Bronchial smooth muscle cell (primary cell): ENCODE measurements around the gene PLVAP. TPM values are rescaled to one million over a fixed set of nuclear protein-coding genes. Genes with fewer than 3 reads are reported as not detected.

Experiments
- total RNA-seq: library from RNA; depleted of rRNA; stranded (reverse); fragments of >200 nt; gene quantifications from 2 replicates; pipeline ENCODE4 v1.2.1, GENCODE V29; 2014

The PLVAP gene, protein sequence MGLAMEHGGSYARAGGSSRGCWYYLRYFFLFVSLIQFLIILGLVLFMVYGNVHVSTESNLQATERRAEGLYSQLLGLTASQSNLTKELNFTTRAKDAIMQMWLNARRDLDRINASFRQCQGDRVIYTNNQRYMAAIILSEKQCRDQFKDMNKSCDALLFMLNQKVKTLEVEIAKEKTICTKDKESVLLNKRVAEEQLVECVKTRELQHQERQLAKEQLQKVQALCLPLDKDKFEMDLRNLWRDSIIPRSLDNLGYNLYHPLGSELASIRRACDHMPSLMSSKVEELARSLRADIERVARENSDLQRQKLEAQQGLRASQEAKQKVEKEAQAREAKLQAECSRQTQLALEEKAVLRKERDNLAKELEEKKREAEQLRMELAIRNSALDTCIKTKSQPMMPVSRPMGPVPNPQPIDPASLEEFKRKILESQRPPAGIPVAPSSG
- total RNA-seq: not detected in 2 replicates

DNA sequence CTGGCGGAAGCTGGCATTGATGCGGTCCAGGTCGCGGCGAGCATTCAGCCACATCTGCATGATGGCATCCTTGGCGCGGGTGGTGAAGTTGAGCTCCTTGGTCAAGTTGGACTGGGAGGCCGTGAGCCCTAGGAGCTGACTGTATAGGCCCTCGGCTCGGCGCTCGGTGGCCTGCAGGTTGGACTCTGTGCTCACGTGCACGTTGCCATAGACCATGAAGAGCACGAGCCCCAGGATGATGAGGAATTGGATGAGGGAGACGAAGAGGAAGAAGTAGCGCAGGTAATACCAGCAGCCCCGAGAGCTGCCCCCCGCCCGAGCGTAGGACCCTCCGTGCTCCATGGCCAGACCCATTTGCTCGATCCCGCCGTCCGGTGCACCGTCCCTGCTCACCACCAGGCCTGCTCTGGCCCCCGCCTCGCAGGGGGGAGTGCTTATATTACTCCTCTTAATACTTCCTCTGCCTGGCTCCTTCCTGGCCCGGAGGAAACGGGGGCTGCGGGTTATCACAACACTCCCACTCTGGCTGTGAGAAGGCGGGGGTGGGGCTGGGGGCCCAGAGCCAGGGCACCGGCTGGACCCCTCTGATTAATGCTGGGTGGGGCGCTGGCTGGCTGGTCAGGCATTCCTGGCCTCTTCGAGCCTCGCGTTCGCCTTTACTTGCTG lies at the start of gene PLVAP:
TSS of gene PLVAP (minus strand) at position 408 of the 666 bp plus-strand sequence. CDS start at position 354, 54 bp downstream.

DNA sequence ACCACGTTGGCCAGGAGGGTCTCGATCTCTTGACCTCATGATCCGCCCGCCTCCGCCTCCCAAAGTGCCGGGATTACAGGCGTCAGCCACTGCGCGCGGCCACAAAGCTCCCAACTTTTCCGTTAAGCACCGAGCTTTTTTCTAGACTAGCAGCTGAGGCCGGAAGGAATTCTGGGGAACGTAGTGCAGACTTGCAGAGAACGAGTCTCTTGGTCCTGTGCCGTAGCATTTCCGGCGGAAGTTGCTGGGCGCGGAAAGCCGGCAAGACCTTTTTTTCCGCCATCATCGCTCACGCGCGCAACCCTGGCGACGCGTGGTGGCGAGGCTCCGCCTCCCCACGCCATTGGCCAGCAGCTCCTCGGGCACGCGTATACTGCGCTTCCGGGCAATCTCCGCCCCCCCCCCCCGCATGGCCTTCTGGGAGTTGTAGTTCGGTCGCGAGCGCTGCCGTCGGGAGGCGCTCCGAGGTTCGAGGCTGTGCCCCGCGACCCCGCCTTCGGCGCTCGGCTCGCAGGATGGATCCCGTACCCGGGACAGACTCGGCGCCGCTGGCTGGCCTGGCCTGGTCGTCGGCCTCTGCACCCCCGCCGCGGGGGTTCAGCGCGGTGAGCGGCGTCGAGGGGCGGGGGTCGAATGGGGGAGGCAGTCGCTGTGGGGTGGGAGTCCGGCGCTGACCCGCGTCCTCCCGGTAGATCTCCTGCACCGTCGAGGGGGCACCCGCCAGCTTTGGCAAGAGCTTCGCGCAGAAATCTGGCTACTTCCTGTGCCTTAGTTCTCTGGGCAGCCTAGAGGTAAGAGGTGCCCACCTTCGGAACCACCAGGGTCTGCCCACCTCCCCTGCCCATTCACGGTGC lies 42.7 kb upstream of the PLVAP start, which contains the start of gene MVB12A:
TSS of gene MVB12A (plus strand) at position 427 of the 854 bp plus-strand sequence. CDS start at position 516, 89 bp downstream.

DNA sequence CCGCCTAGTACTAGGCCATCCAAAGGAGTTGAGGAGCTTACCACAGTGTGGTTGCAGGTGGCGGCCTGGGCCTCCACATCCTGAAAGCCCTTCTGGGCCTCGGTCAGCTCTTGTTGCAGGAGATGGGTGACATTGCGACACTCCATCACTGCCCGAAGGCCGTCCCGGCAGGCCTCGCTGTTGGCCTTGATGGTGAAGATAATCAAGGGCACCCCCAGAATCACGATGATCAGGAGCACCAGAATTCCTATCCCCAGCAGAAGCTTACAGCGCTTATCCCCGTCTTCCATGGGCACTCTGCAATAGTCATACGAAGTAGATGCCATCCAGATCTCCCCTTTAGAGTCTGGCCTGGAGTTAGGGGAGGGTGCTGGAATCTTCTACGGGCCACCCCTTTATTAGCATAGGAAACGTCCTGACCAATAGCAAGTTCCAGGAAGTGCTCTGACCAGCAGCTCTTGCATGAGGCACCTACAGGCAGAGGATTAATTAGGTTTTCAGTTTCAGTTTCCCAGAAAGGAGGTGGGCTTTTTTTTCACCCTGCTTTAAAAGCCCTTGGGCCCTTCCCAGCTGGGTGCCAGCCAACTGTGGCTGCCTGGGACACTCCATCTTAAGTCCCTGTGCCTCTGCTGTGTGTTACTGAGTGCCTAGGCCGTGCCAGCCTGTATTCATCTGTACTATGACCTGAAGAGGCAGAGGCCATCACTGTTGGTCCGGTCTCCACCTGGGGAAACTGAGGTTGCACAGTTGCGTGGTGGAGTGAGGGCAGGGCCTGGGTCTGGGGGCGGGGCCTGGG lies 28.3 kb upstream of the PLVAP start, which contains the start of gene BST2:
TSS of gene BST2 (minus strand) at position 381 of the 796 bp plus-strand sequence. CDS start at position 326, 55 bp downstream.

DNA sequence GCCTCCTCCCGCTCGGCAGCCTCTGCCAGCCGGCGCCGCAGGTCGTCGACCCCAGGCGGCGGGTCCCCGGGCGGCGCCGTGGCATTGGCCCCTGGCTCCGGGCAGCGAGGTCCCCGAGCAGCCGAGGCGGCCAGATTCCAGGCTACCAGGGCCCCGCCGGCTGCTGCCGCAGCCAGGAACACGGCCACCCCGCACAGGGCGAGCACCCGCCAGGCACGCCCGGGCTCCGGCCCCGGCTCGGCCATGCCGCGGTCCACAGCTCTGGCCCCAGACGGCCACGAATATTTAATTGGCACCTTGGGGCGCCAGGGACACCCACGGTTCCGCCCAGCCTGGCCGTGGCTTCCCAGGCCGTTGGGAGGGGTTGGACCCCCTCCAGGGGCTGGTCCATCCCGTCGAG lies 16.8 kb upstream of the PLVAP start, which contains the start of gene CCDC194:
TSS of gene CCDC194 (minus strand) at position 283 of the 400 bp plus-strand sequence. CDS start at position 245, 38 bp downstream.

DNA sequence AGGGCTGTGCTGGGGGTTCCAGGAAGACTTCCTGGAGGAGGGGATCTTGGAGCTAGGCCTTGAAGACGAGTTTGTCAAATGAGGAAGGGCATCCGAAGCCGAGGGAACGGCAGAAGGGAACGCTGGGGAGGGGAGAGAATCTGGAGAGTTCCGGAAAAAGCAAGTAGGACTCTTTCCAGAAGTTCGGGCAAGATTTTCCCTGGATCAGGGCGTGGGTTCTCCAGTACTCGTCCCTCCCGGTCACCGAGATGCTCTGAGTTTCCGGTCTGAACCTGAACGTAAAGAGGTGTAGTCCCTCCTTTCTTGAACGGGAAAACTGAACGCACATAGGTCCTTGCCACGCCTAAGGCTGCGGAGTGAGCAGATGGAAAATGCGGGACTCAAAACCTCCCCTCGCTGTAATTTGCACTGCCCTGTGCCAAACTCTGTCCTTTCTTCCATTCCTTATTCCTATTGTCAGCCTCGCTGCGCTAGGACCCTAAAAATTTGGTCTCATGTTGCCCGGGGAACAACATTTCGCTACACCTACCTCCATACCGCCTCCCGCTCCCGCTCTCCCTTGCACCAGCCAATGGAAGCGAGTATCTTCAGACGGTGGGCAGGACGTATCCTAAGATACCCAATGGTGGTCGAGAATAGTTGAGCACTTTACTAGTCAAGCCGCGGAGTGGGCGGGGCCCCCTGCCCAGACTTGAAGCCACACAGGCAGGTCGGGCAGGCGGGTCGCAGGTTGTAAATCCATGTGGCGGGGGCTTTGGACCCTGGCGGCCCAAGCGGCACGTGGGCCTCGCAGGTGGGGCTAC lies 40.1 kb downstream of the PLVAP start, which contains the start of gene GTPBP3:
TSS of gene GTPBP3 (plus strand) at position 682 of the 803 bp plus-strand sequence. CDS start at position 741, 59 bp downstream.

DNA sequence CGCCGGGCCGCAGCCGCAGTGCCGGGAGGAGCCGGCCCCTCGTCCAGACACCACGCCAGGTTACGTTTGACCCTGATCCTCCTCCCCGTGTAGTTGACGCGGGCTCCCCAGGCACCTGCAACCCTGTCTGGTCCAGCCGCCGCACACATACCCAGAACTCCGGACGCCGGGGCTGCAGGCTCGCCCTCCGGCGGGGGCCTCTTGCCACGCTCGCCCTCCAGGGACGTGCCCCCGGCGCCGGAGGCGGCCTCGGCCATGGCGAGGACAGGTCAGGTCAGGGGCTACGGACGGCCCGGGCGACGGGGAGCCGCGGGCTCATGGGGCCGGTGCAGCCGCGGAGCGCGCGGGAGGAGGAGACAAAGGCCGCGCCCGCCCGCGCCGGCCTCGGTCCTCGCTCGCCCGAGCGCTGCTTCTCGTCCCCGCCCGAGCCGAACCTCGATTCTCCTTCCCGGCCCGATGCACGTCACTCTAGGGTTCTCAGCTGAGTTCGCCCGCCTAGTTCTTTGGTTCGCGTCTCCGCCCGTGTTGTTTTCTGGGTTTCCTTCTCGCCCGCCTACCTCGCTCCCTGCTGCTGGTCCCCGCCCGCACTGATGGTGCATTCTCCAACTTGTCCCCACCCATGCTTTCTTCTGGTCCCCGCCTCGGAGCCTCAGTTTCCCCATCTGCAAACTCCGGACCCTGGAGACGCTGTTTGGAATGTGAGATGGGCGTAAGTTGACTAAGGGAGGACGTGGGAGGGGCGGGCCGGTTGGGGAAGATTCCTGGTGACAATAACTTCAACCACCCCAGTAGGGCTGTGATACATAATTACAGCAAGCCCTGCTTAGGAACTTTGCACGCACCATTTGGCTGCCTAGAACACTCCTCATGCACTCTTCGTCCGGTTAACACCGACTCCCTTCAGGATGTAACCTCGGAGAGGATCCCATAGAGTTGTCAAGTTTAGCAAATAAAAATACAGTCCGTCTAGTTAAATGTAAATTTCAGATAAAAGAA lies 42.4 kb downstream of the PLVAP start, which contains the start of gene ANO8:
TSS of gene ANO8 (minus strand) at position 442 of the 996 bp plus-strand sequence. CDS start at position 257, 185 bp downstream.

DNA sequence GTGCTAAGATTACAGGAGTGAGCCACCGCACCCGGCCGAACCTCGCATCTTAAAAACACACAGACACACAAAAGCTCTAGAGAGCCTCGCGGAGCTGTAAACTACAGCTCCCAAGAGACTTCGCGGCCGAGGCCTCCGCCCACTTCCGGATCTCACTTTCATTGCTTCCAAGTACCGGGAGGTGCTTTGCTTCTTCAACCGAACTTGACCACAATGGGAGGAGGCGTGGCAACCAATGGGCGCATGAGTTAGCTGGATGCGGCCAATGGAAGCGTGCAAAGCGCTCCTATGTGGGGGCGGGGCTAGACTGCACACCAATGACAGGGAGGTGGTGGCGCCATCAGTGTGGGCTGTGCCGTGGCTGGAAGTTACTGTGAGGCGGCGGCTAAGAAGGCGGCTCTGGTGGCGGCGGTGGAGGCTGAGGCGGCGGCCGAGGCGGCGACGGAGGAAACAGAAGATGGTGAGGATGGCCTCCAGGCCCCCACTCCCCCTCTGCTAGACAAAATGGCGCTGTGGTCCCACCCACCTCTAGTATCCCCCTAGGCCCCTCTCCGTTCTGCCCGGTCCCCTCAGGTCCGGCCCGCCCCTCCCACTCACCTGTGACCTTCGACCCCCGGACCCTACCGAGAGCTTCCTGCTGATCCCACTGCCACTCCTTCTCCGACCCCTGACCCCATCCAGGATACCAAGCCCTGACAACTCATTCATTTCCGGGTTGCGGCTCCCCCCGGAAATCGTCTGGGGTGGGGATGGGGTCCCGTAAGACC lies 67.8 kb downstream of the PLVAP start, which contains the start of gene DDA1:
TSS of gene DDA1 (plus strand) at position 366 of the 767 bp plus-strand sequence. CDS start at position 458, 92 bp downstream.

DNA sequence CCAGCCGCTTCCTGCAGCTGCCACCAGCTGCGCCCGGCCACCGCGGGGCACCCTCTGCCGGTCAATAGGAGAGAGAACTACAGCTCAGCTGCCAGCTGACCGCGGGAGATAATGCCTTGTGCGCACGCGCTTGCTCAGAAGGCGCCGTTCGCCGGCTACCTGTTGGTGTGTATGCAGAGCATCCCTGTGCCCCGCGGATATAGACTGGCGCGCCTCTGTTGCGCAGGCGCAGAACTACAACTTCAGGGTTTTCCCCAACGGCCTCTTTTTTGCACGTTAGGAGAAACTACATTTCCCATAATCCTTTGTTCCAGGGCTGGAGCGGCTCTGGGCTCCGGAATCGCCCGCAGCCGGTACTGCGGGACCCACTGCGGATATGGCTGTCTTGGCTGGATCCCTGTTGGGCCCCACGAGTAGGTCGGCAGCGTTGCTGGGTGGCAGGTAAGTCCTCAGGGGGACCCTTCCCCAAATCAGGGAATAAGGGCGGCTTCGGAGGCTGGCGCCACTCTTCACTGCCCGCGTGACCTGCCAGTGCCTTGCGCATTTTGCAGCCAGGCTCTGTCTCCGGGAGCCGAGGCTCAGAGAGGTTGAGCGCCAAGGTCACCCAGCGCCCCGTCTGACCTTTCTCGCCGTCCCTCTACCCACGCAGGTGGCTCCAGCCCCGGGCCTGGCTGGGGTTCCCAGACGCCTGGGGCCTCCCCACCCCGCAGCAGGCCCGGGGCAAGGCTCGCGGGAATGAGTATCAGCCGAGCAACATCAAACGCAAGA lies 71.4 kb downstream of the PLVAP start, which contains the start of gene MRPL34:
TSS of gene MRPL34 (plus strand) at position 356 of the 768 bp plus-strand sequence. CDS start at position 377, 21 bp downstream.

DNA sequence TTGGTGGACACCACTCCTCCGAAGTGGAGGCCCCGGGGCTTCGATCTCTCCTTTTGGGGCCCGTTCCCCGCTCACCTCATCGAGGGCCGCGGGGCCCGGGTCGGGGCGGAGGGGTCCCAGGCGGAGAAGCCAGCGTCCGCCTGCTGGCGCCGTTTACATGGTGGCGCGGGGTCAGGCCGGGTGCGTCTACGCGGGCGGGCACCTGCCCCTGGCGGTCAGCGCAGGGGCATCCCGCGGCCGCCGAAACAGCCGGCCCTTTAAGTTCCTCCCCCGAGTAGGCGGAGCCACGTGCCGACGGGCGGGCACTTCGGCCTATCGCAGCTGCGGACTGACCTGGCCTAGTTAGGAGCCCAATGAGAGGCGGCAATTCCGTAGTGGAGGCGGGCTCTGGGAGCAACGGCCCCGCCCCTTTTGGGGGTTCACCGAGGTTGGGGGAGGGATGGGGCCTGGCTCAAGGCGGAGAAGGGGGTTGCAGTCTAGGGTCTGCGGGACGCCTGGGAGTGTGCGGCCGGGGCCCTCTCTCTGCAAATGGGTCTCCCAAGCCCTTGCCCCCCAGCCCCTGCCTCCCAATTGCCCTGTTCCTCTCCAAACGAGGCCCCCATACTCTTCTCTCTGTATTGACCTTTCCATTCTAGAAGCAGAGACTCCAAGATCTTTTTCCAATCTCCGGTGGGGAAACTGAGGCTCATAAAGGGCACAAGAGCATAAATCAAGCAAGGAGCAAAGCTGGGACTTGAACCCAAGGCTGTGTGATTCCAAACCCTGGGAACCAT lies 73.8 kb downstream of the PLVAP start, which contains the start of gene ABHD8:
TSS of gene ABHD8 (minus strand) at position 259 of the 773 bp plus-strand sequence. CDS start 1,809 bp downstream, outside the sequence.

Other genes with a start within 250 kb of the PLVAP start
- gene USE1, start 162.0 kb downstream of the PLVAP start, total RNA-seq: 26.0 and 39.9 TPM in 2 replicates
- 0.94 and 2.2 TPM in 2 replicates for gene OCEL1, start 151.1 kb downstream of the PLVAP start, total RNA-seq
- 22.4 and 24.0 TPM in 2 replicates for gene NR2F6, start 131.4 kb downstream of the PLVAP start, total RNA-seq
- gene USHBP1, start 112.6 kb downstream of the PLVAP start, total RNA-seq: not detected in 2 replicates
- gene BABAM1, start 109.9 kb downstream of the PLVAP start, total RNA-seq: 90.1 and 101 TPM in 2 replicates
- 0.16 and 0.17 TPM in 2 replicates for gene ANKLE1, start 95.4 kb downstream of the PLVAP start, total RNA-seq
- gene ABHD8, start 73.9 kb downstream of the PLVAP start, total RNA-seq: 8.7 and 10.6 TPM in 2 replicates
- 17.3 and 29.0 TPM in 2 replicates for gene MRPL34, start 71.5 kb downstream of the PLVAP start, total RNA-seq
- gene DDA1, start 67.8 kb downstream of the PLVAP start, total RNA-seq: 16.5 TPM in 2 replicates
- gene ANO8, start 42.5 kb downstream of the PLVAP start, total RNA-seq: 2.2 and 3.9 TPM in 2 replicates
- gene GTPBP3, start 39.8 kb downstream of the PLVAP start, total RNA-seq: 7.6 and 8.0 TPM in 2 replicates
- gene CCDC194, start 16.9 kb upstream of the PLVAP start, total RNA-seq: not detected in 2 replicates
- 0.60 and 2.8 TPM in 2 replicates for gene BST2, start 28.3 kb upstream of the PLVAP start, total RNA-seq
- 21.3 and 32.6 TPM in 2 replicates for gene MVB12A, start 42.7 kb upstream of the PLVAP start, total RNA-seq
- 0.09 and 0.16 TPM in 2 replicates for gene TMEM221, start 71.3 kb upstream of the PLVAP start, total RNA-seq
- not detected in 2 replicates for gene NXNL1, start 83.6 kb upstream of the PLVAP start, total RNA-seq
- gene SLC27A1, start 93.2 kb upstream of the PLVAP start, total RNA-seq: 17.8 and 28.9 TPM in 2 replicates
- 46.0 and 58.2 TPM in 2 replicates for gene PGLS, start 134.3 kb upstream of the PLVAP start, total RNA-seq
- 43.1 and 54.9 TPM in 2 replicates for gene COLGALT1, start 178.3 kb upstream of the PLVAP start, total RNA-seq